ENCODE results near the gene CD93.

CD93 gene, protein sequence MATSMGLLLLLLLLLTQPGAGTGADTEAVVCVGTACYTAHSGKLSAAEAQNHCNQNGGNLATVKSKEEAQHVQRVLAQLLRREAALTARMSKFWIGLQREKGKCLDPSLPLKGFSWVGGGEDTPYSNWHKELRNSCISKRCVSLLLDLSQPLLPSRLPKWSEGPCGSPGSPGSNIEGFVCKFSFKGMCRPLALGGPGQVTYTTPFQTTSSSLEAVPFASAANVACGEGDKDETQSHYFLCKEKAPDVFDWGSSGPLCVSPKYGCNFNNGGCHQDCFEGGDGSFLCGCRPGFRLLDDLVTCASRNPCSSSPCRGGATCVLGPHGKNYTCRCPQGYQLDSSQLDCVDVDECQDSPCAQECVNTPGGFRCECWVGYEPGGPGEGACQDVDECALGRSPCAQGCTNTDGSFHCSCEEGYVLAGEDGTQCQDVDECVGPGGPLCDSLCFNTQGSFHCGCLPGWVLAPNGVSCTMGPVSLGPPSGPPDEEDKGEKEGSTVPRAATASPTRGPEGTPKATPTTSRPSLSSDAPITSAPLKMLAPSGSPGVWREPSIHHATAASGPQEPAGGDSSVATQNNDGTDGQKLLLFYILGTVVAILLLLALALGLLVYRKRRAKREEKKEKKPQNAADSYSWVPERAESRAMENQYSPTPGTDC

DNA sequence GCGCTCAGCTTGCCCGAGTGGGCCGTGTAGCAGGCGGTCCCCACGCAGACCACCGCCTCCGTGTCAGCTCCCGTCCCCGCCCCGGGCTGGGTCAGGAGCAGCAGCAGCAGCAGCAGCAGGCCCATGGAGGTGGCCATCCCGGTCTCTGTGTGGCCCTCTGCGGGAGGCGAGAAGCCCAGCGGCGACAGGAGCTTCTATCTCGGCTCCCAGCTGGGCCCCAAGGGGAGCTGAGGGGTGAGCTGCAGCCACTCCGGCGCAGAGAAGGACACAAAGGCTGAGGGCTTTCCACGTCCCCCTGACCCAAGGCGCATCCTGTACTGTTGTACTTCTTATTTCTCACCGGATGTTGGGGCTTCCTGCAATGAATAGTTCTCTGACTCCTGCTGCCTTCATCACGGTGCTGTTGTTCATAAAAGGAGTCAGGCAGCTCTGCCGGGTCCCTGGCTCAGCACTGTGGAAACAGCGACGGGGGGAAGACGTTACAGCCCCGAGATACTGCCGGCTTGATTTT lies at the start of gene CD93:
TSS of gene CD93 (minus strand) at position 269 of the 511 bp plus-strand sequence. CDS start at position 137, 132 bp downstream.
- DNase-seq (ENCODE audit: low read depth, low spot score), result no peak

- no peak for DNase-seq (ENCODE audit: low read depth, low spot score)
Observed at GRCh38 chr20:23133560-23133998, 47.5 kb upstream of the CD93 start.

GRCh38 chr20:23132930-23133559 lies 46.9 kb upstream of the CD93 start:
- no peak for DNase-seq (ENCODE audit: low read depth, low spot score)

- DNase-seq (ENCODE audit: low read depth, low spot score), result no peak
Observed at GRCh38 chr20:23132293-23132929, 46.3 kb upstream of the CD93 start.

- DNase-seq (ENCODE audit: low read depth, low spot score), result no peak
Observed at GRCh38 chr20:23131766-23132165, 45.6 kb upstream of the CD93 start.

- DNase-seq (ENCODE audit: low read depth, low spot score), result no peak
Observed at GRCh38 chr20:23130622-23131140, 44.6 kb upstream of the CD93 start.

DNA sequence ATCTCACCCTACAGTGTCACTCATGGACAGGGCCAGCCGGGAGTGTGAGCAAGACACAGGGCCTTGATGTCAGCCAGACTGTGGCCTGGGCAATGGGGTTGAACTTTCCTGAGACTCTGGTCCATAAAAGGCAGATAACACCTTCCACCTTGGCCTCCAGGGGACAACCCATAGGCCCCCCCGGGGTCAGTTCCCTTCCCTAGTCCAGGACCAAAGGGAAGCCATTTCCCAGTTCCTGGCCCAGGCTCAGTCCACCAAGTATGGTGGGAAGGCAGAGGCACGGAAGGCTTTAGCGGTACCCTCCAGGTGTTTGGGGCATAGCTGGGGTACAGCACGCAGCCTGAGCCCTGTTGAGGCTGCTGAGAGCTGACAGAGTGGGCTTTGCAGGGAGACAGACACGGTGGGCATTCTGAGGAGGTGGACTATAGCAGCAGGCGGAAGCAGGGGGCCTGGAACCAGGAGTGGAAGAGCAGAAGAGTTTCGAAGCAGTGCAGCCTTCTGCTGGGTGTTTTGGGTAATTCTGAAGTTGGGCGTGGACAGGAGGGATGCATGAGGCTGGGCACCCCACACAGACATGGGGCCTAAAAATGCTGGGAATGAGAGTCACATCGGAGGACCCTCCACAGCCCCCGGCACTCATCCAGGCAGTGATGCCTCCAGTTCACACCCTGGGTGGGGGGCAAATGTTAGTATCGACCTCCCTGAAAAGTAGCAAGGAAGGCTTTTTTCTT lies 43.9 kb upstream of the CD93 start:
- DNase-seq (ENCODE audit: low read depth, low spot score), result no peak

- DNase-seq (ENCODE audit: low read depth, low spot score), result no peak
Observed at GRCh38 chr20:23129266-23129665, 43.1 kb upstream of the CD93 start.

DNA sequence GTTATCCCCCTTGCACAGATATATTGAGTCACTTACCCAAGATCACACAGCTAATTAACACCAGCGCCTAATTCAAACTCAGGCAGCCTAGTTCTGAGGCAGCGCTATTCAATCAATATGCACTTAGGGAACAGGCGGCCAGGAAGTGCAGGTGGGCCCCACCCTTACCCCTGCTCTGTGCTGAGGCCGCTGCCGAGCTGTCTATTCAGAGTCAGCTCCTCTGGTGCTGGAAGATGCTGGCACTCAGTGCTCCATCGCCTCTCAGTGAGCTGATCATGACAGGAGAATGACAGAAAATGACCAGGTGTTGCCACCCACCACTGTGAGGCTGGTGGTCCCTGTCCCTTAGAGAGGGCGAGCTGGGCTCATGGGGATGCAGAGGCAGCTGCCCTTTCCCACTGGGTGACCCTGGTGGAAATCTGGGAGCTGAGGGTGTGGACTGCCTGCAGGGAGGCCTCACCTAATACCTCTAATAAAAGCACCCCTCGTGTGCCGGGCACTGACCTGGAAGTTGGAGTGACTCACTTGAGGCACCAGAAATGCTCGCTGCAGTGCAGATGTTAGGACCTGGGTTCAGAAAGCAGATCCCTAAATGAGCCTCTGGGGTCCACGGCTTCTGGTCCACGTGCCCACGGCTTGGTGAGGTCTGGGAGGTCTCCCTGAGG lies 42.5 kb upstream of the CD93 start:
- no peak for DNase-seq (ENCODE audit: low read depth, low spot score)

GRCh38 chr20:23127506-23128279 lies 41.6 kb upstream of the CD93 start:
- no peak for DNase-seq (ENCODE audit: low read depth, low spot score)

GRCh38 chr20:23126281-23127061 lies 40.3 kb upstream of the CD93 start:
- DNase-seq (ENCODE audit: low read depth, low spot score), result no peak

GRCh38 chr20:23125625-23126191 lies 39.6 kb upstream of the CD93 start:
- DNase-seq (ENCODE audit: low read depth, low spot score), result no peak

DNA sequence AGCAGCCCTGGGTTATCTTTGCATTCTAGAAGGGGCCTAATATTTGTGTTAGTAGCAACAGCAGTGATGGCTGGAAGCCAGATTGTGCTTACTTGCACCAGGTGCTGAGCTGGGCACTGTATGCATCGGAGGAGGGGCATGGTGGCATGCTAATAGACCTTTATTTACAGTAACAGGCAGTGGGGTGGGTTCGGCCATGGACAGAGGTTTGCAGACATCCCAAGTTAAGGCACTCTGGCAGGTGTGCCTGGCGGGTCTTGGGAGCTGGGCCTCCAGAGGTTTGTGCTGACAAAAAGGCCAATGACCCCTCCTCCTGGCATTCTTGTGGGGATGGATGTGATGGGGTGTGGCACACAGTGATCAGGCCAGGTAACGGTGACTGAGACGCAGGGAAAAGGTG lies 39.0 kb upstream of the CD93 start:
- DNase-seq (ENCODE audit: low read depth, low spot score), result no peak

DNA sequence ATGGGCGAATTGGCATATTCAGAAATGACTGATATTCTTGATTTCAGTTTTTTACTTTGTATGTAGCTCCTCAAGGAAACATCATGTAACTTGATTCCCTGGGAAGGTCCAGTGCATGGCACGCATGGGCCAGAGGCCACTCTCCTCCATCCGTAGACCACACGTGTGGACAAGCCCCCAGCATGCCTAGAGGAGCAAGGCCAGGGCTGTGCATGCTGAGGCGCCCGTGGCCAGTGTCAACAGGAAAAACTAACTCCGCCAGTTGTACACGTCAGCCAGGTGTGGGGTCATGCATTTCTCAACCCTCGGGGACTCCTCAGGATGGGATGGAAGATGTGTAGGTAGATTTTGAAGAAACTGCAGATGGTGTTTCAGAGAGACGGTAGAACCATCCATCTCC lies 37.8 kb upstream of the CD93 start:
- DNase-seq (ENCODE audit: low read depth, low spot score), result no peak

GRCh38 chr20:23122796-23123655 lies 36.9 kb upstream of the CD93 start:
- DNase-seq (ENCODE audit: low read depth, low spot score), result no peak

- no peak for DNase-seq (ENCODE audit: low read depth, low spot score)
Observed at GRCh38 chr20:23122321-23122720, 36.2 kb upstream of the CD93 start.

DNA sequence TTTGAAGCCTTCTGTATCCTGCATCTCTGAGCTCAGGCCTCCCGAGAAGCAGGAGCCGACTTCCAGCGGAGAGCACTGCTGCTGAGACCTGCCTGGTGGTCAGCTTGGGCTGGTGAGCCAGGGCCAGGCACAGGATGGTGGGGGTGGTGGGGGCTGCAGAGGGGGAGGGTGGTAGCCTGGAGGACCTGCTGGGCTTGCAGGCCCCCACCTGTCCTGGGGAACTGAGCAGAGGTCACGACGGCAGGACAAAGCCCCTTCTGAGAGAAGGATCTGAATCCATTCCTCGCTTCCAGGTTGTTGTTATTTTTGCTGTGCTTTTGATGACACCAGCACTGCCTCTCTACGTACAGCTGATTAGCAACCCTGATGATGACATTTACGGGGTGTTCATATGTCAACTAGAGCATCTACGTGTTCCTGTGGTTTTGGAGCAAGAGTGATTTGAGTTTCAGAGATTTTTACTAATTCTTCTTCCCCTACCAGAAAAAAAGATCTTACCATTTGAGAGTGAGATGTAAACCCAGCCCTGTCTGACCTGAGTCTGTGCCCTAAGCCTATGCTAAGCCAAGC lies 35.7 kb upstream of the CD93 start:
- DNase-seq (ENCODE audit: low read depth, low spot score), result no peak
